K562 (cell line): ENCODE measurements around the gene ZCCHC24.

Experiments used
- ZBTB7A ChIP-seq: IDR thresholded peaks from 2 replicates; pipeline ENCODE4 v1.6.1; 2011; ENCODE audit warnings: low read depth, mild to moderate bottlenecking, low read length, moderate library complexity, borderline replicate concordance; ENCODE audit not compliant: control insufficient read depth
- ZNF140 ChIP-seq: fragments of 250-450 bp; sonication (Bioruptor Pico); IDR thresholded peaks from 2 replicates; pipeline ENCODE4 v1.8.0; 2021; ENCODE audit warnings: moderate library complexity, mild to moderate bottlenecking, inconsistent platforms
- TF ChIP-seq, protein P1 (sequence below), 2 experiments: fragments of 450-650 bp in 1 of 2; sonication (generic) in 1 of 2; formaldehyde crosslinking in 1 of 2; IDR thresholded peaks in 1 of 2; conservative IDR thresholded peaks in 1 of 2; 2 replicates each; pipeline versions ENCODE4 v1.6.1 to v1.8.1; 2016 to 2023; ENCODE audit warnings: mild to moderate bottlenecking in 2 of 2, moderate library complexity in 2 of 2, inconsistent platforms in 1 of 2, missing genetic modification reagents in 1 of 2
- TF ChIP-seq, protein P2 (sequence below): sonication (generic); formaldehyde crosslinking; IDR thresholded peaks from 2 replicates; pipeline ENCODE4 v1.8.1; 2023; ENCODE audit warnings: missing genetic modification reagents, mild to moderate bottlenecking, borderline replicate concordance
- TF ChIP-seq, protein P3 (sequence below), 3 experiments: IDR thresholded peaks in 2 of 3; conservative IDR thresholded peaks in 1 of 3; 2 replicates each; pipeline ENCODE4 v1.5.1; 2011 to 2012; ENCODE audit warnings: low read length in 3 of 3, mild to moderate bottlenecking in 3 of 3, control low read depth in 2 of 3, improper control_type of control experiment in 1 of 3, inconsistent platforms in 1 of 3, low read depth in 1 of 3, mixed read lengths in 1 of 3, moderate library complexity in 1 of 3; ENCODE audit not compliant: insufficient read depth in 2 of 3

DNA sequence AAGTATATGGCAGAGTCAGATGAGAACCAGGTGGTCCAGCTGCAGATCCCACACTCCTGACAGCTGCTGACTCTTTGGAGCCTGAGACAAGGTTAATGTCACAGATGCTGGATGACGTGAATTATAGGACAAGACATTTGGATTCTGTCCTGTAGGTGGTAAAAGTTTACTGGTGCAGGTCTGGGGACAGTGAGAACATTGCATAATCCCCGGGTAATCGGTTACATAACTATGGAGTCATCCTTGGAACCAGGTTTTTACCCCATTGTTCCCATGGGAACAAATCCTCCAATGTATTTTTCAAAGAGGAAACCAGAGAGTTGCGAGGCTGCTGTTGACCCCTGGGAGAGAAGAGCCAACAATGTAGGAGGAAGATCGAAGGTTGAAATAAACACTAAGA is 27.5 kb upstream of the ZCCHC24 start:
- TF ChIP-seq, protein P1, sequence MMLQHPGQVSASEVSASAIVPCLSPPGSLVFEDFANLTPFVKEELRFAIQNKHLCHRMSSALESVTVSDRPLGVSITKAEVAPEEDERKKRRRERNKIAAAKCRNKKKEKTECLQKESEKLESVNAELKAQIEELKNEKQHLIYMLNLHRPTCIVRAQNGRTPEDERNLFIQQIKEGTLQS (IDR thresholded peaks at IDR 0.05), result no peak
- TF ChIP-seq, protein P1 (CRISPR knock-in tag; conservative IDR thresholded peaks at IDR 0.05), result no peak
- TF ChIP-seq ZBTB7A (no peak), ZNF140 (CRISPR knock-in tag) (no peak)
- TF ChIP-seq, protein P2, sequence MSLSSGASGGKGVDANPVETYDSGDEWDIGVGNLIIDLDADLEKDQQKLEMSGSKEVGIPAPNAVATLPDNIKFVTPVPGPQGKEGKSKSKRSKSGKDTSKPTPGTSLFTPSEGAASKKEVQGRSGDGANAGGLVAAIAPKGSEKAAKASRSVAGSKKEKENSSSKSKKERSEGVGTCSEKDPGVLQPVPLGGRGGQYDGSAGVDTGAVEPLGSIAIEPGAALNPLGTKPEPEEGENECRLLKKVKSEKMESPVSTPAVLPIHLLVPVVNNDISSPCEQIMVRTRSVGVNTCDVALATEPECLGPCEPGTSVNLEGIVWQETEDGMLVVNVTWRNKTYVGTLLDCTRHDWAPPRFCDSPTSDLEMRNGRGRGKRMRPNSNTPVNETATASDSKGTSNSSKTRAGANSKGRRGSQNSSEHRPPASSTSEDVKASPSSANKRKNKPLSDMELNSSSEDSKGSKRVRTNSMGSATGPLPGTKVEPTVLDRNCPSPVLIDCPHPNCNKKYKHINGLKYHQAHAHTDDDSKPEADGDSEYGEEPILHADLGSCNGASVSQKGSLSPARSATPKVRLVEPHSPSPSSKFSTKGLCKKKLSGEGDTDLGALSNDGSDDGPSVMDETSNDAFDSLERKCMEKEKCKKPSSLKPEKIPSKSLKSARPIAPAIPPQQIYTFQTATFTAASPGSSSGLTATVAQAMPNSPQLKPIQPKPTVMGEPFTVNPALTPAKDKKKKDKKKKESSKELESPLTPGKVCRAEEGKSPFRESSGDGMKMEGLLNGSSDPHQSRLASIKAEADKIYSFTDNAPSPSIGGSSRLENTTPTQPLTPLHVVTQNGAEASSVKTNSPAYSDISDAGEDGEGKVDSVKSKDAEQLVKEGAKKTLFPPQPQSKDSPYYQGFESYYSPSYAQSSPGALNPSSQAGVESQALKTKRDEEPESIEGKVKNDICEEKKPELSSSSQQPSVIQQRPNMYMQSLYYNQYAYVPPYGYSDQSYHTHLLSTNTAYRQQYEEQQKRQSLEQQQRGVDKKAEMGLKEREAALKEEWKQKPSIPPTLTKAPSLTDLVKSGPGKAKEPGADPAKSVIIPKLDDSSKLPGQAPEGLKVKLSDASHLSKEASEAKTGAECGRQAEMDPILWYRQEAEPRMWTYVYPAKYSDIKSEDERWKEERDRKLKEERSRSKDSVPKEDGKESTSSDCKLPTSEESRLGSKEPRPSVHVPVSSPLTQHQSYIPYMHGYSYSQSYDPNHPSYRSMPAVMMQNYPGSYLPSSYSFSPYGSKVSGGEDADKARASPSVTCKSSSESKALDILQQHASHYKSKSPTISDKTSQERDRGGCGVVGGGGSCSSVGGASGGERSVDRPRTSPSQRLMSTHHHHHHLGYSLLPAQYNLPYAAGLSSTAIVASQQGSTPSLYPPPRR, result no peak
- TF ChIP-seq, protein P3, sequence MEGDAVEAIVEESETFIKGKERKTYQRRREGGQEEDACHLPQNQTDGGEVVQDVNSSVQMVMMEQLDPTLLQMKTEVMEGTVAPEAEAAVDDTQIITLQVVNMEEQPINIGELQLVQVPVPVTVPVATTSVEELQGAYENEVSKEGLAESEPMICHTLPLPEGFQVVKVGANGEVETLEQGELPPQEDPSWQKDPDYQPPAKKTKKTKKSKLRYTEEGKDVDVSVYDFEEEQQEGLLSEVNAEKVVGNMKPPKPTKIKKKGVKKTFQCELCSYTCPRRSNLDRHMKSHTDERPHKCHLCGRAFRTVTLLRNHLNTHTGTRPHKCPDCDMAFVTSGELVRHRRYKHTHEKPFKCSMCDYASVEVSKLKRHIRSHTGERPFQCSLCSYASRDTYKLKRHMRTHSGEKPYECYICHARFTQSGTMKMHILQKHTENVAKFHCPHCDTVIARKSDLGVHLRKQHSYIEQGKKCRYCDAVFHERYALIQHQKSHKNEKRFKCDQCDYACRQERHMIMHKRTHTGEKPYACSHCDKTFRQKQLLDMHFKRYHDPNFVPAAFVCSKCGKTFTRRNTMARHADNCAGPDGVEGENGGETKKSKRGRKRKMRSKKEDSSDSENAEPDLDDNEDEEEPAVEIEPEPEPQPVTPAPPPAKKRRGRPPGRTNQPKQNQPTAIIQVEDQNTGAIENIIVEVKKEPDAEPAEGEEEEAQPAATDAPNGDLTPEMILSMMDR (IDR thresholded peaks at IDR 0.05 in 2 of 3, conservative IDR thresholded peaks at IDR 0.05 in 1 of 3; ENCODE audit: insufficient read depth in 2 of 3, low read depth in 1 of 3, low read length in 3 of 3), result no peak
